Head of caudate nucleus (tissue), 42 donors: ENCODE results near the gene TCF15.
"Not testable (repeated sequence)": the region's sequence is repeated elsewhere in the genome, so short reads cannot be mapped to it uniquely, and the experiment has no call there.

Experiments
- DNase-seq, 42 donors: peaks; one replicate each; pipeline versions ENCODE4 v3.0.0 to v3.0.0-alpha.2; 2020 to 2021; ENCODE audit warnings: mixed read lengths in 7 of 42
- intact Hi-C: fragments of 100-400 bp; cut with DNase I; formaldehyde crosslinking; loops from one replicate; pipeline ENCODE4 v1.15.0; 2022

TCF15 gene

GRCh38 chr20:644692-645317 is 34.7 kb upstream of the TCF15 start:
- intact Hi-C loops, result loop anchor here (10.0 kb wide), 1 partner anchor 290 kb away; no protein-coding TSS in a partner anchor

GRCh38 chr20:642398-643174 is 32.5 kb upstream of the TCF15 start:
- DNase-seq, result peak in 40 of 42 donors; percentile 24 to 80 (median 58)

More at GRCh38 chr20:644692-645317, 34.7 kb upstream of the TCF15 start:
- no peak for DNase-seq

DNA sequence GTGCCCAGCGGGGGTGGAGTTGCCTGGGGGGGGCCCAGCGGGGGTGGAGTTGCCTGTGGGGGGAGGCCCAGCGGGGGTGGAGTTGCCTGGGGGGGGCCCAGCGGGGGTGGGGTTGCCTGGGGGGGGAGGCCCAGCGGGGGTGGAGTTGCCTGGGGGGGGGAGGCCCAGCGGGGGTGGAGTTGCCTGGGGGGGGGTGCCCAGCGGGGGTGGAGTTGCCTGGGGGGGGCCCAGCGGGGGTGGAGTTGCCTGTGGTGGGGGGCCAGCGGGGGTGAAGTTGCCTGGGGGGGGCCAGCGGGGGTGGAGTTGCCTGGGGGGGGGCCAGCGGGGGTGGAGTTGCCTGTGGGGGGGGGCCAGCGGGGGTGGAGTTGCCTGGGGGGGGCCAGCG is 31.9 kb upstream of the TCF15 start:
- intact Hi-C loops, result loop anchor here (10.0 kb wide), 1 partner anchor 287 kb away; no protein-coding TSS in a partner anchor
- DNase-seq, result not testable (repeated sequence)

More at GRCh38 chr20:642398-643174, 32.5 kb upstream of the TCF15 start:
- intact Hi-C loops, result loop anchor here (10.0 kb wide), 1 partner anchor 288 kb away; no protein-coding TSS in a partner anchor

DNA sequence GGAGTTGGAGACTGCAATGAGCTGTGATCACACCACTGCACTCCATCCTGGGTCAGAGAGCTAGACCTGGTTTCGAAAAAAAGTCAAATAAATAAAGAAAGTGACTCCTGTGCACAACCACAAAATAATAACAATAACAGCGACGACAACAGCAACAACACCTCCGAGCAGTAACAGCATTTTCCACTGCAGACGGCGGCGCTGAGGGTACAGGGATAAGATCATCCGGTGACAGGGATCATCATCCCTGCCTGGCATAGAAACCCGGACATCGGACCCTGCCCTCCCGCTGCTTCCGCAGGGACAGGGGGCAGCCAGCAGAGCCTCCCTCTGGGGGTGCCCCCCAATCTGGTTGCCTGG is 31.4 kb upstream of the TCF15 start:
- DNase-seq, result no peak
- intact Hi-C loops, result loop anchor here (10.0 kb wide), 1 partner anchor 287 kb away; no protein-coding TSS in a partner anchor

DNA sequence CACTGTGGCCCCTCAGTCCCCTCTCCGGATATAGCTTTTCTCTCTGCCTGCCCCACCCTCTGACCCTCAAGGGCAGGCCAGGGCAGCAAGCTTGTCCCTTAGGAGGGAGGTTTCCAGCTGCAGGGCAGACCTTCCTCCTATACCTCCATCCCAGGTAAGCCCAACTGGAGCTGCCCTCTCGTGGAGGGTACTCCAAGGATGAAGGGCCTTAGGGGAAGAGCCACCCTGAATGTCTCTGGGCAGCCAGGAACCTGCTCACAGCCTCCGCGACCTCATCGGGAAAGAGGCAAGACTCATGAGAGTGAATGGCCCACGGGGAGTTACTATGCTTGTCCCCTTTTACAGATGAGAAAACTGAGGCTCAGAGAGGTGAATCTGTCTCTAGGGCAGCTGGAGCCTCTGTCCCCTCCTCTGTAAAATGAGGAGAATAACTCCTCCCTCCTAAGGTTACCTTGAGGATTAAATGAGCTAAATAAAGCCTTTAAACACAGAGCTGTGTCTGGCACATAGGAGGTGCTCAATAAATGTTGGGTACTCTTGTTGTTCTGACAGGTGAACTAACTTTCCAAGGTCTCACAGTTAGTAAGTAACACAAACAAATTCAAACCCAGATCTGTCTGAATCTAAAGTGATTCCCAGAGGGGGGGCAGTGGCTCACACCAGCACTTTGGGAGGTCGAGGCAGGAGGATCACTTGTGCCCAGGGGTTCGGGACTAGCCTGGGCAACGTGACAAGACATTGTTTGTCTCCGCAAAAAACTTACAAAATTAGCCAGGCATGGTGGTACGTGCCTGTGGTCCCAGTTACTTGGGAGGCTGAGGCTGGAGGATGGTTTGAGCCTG is 30.8 kb upstream of the TCF15 start:
- no peak for DNase-seq
- intact Hi-C loops, result loop anchor here (10.0 kb wide), 1 partner anchor 286 kb away; no protein-coding TSS in a partner anchor

DNA sequence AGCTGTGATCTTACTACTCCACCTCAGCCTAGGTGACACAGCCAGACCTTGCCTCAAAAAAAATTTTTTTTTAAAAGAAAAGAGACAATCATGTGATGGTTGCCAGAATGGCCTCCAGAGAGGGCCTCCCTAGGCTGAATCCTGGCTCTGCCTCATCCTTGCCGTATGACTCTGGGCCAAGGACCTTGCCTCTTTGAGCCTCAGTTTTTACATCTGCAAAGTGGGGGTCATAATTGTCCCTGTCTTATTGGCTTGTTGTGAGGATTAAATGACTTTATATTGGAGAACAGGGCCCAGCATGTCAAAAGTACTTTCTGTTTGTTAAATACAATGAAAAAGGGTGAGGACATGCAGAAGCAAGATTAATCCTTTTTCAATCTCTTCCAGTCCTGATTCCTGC is 28.5 kb upstream of the TCF15 start:
- no peak for DNase-seq
- intact Hi-C loops, result no loop called here

DNA sequence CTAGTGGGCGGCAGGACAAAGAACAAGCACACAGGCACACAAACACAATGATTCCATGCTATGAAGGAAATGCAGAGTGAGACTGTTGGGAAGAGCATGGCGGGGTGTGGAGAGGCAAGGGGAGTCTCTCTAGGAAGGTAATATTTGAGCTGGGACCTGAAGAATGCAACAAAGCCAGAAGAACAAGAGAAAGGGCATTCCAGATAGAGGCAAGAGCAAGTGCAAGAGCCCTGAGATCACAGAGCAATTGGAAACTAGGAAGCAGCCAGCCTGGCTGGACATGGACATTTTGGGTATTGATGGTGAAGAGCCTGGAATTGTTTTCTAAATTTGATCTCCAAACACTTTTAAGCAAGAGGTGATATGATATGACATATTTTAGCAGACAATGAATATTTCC is 27.4 kb upstream of the TCF15 start:
- intact Hi-C loops, result no loop called here
- no peak for DNase-seq

GRCh38 chr20:635893-636338 is 25.8 kb upstream of the TCF15 start:
- intact Hi-C loops, result no loop called here
- DNase-seq, result no peak

DNA sequence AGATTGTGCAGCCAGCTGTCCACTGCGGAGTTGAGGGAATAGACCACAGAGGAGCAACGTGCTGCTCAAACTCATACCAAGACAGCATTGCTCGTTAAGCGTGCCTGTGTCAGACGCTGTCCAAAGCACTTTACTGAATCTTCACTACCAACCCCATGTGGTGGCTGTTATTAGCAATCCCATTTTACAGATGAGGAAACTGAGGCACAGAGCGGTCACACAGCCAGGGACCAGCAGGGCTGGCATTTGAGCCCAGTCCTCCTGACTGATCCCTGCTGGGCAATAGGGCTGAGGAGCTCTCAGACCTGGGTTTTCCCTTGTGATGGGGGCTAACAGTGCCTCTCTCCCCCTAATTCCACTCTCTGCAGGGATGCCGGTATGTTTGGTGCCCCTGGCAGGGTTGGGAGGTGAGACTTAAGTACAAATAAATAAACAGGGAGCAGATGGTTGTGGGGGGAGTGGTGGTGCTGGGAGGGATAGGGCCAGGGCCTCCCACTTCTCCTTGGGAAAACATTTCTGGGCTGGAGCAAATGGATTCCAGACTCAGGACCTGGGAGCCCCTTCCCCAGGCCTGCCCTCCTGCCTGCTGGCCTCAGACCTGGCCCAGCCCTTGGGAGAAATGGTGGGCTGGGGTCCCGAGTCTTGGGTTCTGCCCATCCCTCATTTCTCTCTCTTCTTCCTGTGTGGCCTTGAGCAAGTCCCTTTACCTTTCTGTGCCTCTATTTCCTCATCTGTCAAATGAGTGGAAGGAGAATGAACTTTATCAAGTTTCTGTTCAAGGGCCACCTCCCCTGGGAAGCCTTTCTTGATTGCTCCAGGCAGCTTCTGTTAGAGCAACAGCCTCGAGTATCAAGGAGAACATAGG is 25.2 kb upstream of the TCF15 start:
- intact Hi-C loops, result no loop called here
- DNase-seq, result no peak

DNA sequence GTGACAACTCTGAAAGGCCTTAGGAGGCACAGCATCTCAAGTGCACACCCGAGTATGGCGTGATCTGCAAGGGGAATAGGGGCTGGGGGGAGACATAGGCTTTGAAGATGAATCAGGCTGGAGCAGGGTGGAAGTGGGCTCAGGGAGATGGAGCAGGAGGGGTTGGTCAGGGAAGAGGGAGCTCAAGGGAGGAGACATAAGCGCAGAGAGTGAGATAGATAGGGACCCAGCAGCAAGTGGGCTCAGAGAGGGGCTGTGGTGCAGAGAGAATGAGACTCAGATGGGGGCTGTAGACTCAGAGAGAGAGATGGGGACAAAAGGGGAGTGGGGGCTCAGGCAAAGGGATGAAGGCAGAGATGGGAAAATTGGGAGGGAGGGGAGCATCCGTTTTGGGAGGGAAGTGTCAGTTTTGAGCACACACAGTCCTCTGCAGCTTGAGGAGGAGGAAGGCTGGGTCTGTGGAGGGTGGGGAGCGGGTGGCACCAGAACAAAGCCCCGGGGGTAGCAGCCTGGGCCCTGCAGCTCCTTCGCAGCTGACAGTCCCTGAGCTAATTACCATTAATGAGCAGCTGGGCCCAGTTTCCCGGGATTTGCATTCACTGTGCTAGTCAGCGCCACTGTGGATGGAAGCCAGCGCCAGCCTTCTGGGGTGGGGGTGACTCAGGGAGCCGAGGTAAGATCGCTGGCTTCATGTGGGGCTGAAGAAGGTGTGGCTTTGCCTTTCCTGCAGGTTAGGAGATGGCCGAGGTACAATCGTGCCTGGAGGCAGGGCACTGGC is 24.2 kb upstream of the TCF15 start:
- peak in 36 of 42 donors; percentile 14 to 73 (median 48) for DNase-seq
- intact Hi-C loops, result no loop called here

GRCh38 chr20:631101-631500 is 21.0 kb upstream of the TCF15 start:
- intact Hi-C loops, result no loop called here
- no peak for DNase-seq

- no peak for DNase-seq
- intact Hi-C loops, result no loop called here
Observed at GRCh38 chr20:626579-626978, 16.5 kb upstream of the TCF15 start.

DNA sequence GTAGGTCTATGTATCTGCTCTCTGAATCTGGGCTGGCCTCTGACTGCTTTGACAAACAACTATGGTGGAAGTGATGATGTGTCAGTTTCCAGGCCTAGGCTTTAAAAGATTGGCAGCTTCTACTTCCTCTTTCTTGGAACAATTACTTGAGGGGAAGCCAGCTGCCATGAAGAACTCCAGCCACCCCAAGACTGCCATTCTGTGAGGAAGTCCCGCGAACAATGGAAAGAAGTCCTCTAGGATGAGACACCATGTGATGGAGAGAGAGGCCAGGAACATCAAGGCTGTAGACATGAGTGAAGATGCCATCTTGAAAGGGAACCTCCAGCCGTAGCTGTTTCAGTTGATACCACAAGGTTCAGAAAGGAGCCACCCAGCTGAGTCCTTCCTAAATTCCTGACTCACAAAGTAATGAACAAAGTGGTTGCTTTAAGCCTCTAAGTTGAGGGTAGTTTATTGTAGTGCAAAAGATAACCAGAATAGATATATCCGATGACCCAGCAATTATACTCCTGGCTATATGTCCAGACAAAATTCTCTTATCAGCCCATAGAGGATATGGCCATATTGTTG is 15.3 kb upstream of the TCF15 start:
- intact Hi-C loops, result no loop called here
- DNase-seq, result no peak

GRCh38 chr20:623704-624103 is 13.6 kb upstream of the TCF15 start:
- intact Hi-C loops, result no loop called here
- no peak for DNase-seq

DNA sequence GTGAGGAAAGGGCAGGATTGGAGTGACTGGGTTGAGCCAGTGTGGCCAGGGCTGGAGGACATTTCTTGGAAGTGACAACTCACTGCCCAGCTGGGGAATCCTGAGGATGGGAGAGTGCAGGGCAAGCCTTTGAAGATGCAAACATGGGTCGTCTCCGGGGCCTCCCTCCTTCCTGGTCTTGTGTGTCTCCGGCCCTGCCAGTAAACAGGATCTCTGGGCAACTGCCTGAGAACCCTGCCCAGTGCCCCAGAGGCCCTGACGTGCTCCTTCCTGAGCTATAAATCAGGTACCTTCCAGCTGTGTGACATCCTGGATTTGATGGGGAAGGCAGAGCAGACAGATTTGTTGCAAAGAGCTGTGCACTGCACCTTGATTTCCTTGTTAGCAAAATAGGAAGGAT is 12.9 kb upstream of the TCF15 start:
- intact Hi-C loops, result no loop called here
- DNase-seq, result no peak

GRCh38 chr20:622161-622560 is 12.1 kb upstream of the TCF15 start:
- intact Hi-C loops, result no loop called here
- DNase-seq, result no peak

GRCh38 chr20:621125-621756 is 11.1 kb upstream of the TCF15 start:
- intact Hi-C loops, result no loop called here
- no peak for DNase-seq
